ENCODE results near the gene EARS2. TPM values are rescaled to one million over a fixed set of nuclear protein-coding genes. Genes with fewer than 3 reads are reported as not detected.

The EARS2 gene
- total and polyA plus RNA-seq, 8 donors = 7.8 to 176 (median 18.3) TPM

GRCh38 chr16:23479138-23479537, 78.0 kb downstream of the EARS2 start:
- TF ChIP-seq POLR2A (IDR thresholded peaks at IDR 0.05) (no peak), POLR2AphosphoS5 (IDR thresholded peaks at IDR 0.05) (no peak), CTCF (IDR thresholded peaks at IDR 0.05) (no peak), EP300 (IDR thresholded peaks at IDR 0.05) (no peak)
- no peak overlapping the region for H3K4me3 ChIP-seq
- no peaks in the 10 kb centered on the region for H3K27me3 ChIP-seq
- DNase-seq = no peak
- WGBS, 5 donors = 92 to 97% (median 94%) methylated on average over 2 to 3 of the region's 3 CpGs
- intact Hi-C loops (cut with DNase I; ENCODE audit: low total_unique reads) = no loop called here
- H3K27ac ChIP-seq = no peak overlapping the region
- peaks cover 88 to 100% (median 100%) of the 10 kb centered on the region in 4 donors for H3K36me3 ChIP-seq
- H3K4me1 ChIP-seq = no peaks in the 10 kb centered on the region
- no peaks in the 10 kb centered on the region for H3K9me3 ChIP-seq

- intact Hi-C loops (cut with DNase I; ENCODE audit: low total_unique reads) = no loop called here
- Histone ChIP-seq H3K36me3 (peaks cover 92 to 100% (median 100%) of the 10 kb centered on the region in 4 donors), H3K9me3 (no peaks in the 10 kb centered on the region), H3K27ac (no peak overlapping the region), H3K27me3 (no peaks in the 10 kb centered on the region), H3K4me3 (no peak overlapping the region), H3K4me1 (no peaks in the 10 kb centered on the region)
- DNase-seq = no peak
- no peak for TF ChIP-seq CTCF (IDR thresholded peaks at IDR 0.05)
- TF ChIP-seq POLR2AphosphoS5 (IDR thresholded peaks at IDR 0.05) = no peak
- TF ChIP-seq POLR2A (IDR thresholded peaks at IDR 0.05) = no peak
- WGBS, 5 donors = 96 to 100% (median 97%) methylated on average over 1 to 3 of the region's 3 CpGs
Observed at GRCh38 chr16:23478566-23478965, 78.6 kb downstream of the EARS2 start.

DNA sequence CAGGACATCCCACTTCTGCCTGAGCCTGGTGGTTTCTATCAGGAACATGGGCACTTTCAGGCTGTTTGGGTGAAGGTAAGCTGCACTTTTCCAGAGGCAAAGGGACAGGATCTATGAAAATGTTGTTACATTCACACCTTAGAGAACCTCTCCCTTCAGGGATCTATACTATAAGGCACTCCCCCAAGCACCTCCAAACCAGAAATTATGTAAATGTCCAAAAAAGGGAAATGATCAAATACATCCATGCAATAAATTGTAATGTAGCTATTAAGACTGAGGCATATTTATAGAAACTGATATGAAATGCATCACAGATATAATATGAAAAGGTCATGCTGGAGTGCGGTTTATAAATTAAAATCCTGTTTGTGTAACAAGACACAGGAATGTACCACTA, 80.9 kb downstream of the EARS2 start:
- TF ChIP-seq EP300 (IDR thresholded peaks at IDR 0.05) = no peak
- TF ChIP-seq POLR2A (IDR thresholded peaks at IDR 0.05) = no peak
- TF ChIP-seq POLR2AphosphoS5 (IDR thresholded peaks at IDR 0.05) = no peak
- TF ChIP-seq CTCF (IDR thresholded peaks at IDR 0.05) = no peak
- WGBS, 5 donors = 81 to 95% (median 93%) methylated on average over 1 of the region's 1 CpG
- no peaks in the 10 kb centered on the region for H3K27me3 ChIP-seq
- no peak overlapping the region for H3K4me3 ChIP-seq
- no peak overlapping the region for H3K27ac ChIP-seq
- intact Hi-C loops (cut with DNase I; ENCODE audit: low total_unique reads) = no loop called here
- no peaks in the 10 kb centered on the region for H3K9me3 ChIP-seq
- no peaks in the 10 kb centered on the region for H3K4me1 ChIP-seq
- DNase-seq = no peak
- peaks cover 71 to 100% (median 100%) of the 10 kb centered on the region in 4 donors for H3K36me3 ChIP-seq

Other genes with a start within 250 kb of the EARS2 start
- 10 to 100 TPM; 17.4 to 80.5 (median 30.4) TPM for gene COG7, start 104.2 kb downstream of the EARS2 start, total RNA-seq
- 10 to 100 TPM; 11.0 to 25.7 (median 20.2) TPM for gene COG7, start 104.2 kb downstream of the EARS2 start, polyA plus RNA-seq
- gene GGA2, start 46.9 kb downstream of the EARS2 start, total RNA-seq = 10 to 100 TPM; 22.0 to 62.5 (median 48.8) TPM
- 10 to 100 TPM; 17.6 to 28.9 (median 19.7) TPM for gene GGA2, start 46.9 kb downstream of the EARS2 start, polyA plus RNA-seq
- 100 to 1,000 TPM in 1 of 5 donors, 10 to 100 TPM in 4; 16.3 to 163 (median 52.7) TPM for gene UBFD1, start 377 bp upstream of the EARS2 start, total RNA-seq
- 10 to 100 TPM in 1 of 3 donors, 1 to 10 TPM in 2; 6.0 to 10.1 (median 6.0) TPM for gene UBFD1, start 377 bp upstream of the EARS2 start, polyA plus RNA-seq
- gene NDUFAB1, start 39.0 kb upstream of the EARS2 start, total RNA-seq = 100 to 1,000 TPM in 2 of 5 donors, 10 to 100 TPM in 3; 12.6 to 251 (median 77.7) TPM
- 100 to 1,000 TPM; 143 to 211 (median 177) TPM for gene NDUFAB1, start 39.0 kb upstream of the EARS2 start, polyA plus RNA-seq
- gene PALB2, start 84.0 kb upstream of the EARS2 start, total RNA-seq = 10 to 100 TPM in 4 of 5 donors, 1 to 10 TPM in 1; 2.6 to 86.6 (median 19.9) TPM
- gene PALB2, start 84.0 kb upstream of the EARS2 start, polyA plus RNA-seq = 10 to 100 TPM in 2 of 3 donors, 1 to 10 TPM in 1; 6.5 to 10.2 (median 10.1) TPM
- gene DCTN5, start 84.1 kb upstream of the EARS2 start, total RNA-seq = 10 to 100 TPM in 3 of 5 donors, 1 to 10 TPM in 2; 3.5 to 47.4 (median 12.6) TPM
- gene DCTN5, start 84.1 kb upstream of the EARS2 start, polyA plus RNA-seq = 10 to 100 TPM; 10.3 to 18.6 (median 12.7) TPM
- gene PLK1, start 121.5 kb upstream of the EARS2 start, total RNA-seq = 10 to 100 TPM in 2 of 5 donors, 1 to 10 TPM in 2, under 1 TPM in 1; 0.58 to 35.9 (median 6.8) TPM
- gene PLK1, start 121.5 kb upstream of the EARS2 start, polyA plus RNA-seq = 1 to 10 TPM; 2.9 to 8.2 (median 6.4) TPM
- gene ERN2, start 155.9 kb upstream of the EARS2 start, total RNA-seq = 100 to 1,000 TPM in 2 of 5 donors, 10 to 100 TPM in 3; 48.5 to 235 (median 97.4) TPM
- 10 to 100 TPM; 18.2 to 29.1 (median 24.5) TPM for gene ERN2, start 155.9 kb upstream of the EARS2 start, polyA plus RNA-seq
- 100 to 1,000 TPM in 1 of 5 donors, 1 to 10 TPM in 1, not detected in 3; 1.8 to 116 TPM for gene CHP2, start 197.7 kb upstream of the EARS2 start, total RNA-seq
- gene CHP2, start 197.7 kb upstream of the EARS2 start, polyA plus RNA-seq = under 1 TPM in 2 of 3 donors, not detected in 1; 0.05 to 0.25 TPM